SK-N-SH (cell line): ENCODE results near the gene FYCO1. TPM values are rescaled to one million over a fixed set of nuclear protein-coding genes. Genes with fewer than 3 reads are reported as not detected.

Experiments
- CTCF ChIA-PET: fragments of 300-600, 350-600 bp; formaldehyde crosslinking; extraction: SDS; loops from one replicate; lab custom pipeline; 2021; lab: Yijun Ruan, JAX
- POLR2A ChIA-PET: fragments of 350-600 bp; sonication (Branson Sonifier 250); formaldehyde crosslinking; extraction: SDS; loops from one replicate; lab custom pipeline; 2020; ENCODE audit warnings: antibody characterized with exemption, inconsistent platforms; lab: Yijun Ruan, JAX
- DNase-seq: peaks from one replicate; pipeline ENCODE4 v3.0.0; 2012
- H2AFZ ChIP-seq: fragments of 200-600 bp; sonication (generic); 2 replicates; pipeline ENCODE4 v1.8.1; 2016; ENCODE audit warnings: antibody characterized with exemption, mild to moderate bottlenecking, low read depth
- H3F3A ChIP-seq: fragments of 200-600 bp; sonication (generic); replicated peaks from 2 replicates; pipeline ENCODE3; 2016; ENCODE audit warnings: antibody characterized with exemption, mild to moderate bottlenecking; ENCODE audit not compliant: insufficient read depth
- H3K27ac ChIP-seq, 2 experiments: fragments of 200-500 bp in 1 of 2; fragments of 200-600 bp in 1 of 2; sonication (Bioruptor generic) in 1 of 2; sonication (generic), shearing (Covaris generic) in 1 of 2; 2 replicates each; pipeline versions ENCODE4 v1.5.1 to v1.6.1; 2014 to 2016; ENCODE audit warnings: low read depth in 2 of 2, inconsistent platforms in 1 of 2, low read length in 1 of 2, mild to moderate bottlenecking in 1 of 2, mixed read lengths in 1 of 2
- H3K27me3 ChIP-seq: fragments of 200-600 bp; sonication (generic), shearing (Covaris generic); 2 replicates; pipeline ENCODE4 v1.6.1; 2016; ENCODE audit warnings: mixed run types; ENCODE audit not compliant: insufficient read depth
- H3K36me3 ChIP-seq, 2 experiments: fragments of 200-500 bp in 1 of 2; fragments of 200-600 bp in 1 of 2; sonication (Bioruptor generic) in 1 of 2; sonication (generic) in 1 of 2; replicated peaks in 1 of 2; 2 replicates each; pipeline versions ENCODE3 to v1.5.1; 2014 to 2016; ENCODE audit warnings: low read length in 1 of 2, mild to moderate bottlenecking in 1 of 2; ENCODE audit not compliant: insufficient read depth in 2 of 2, control insufficient read depth in 1 of 2
- H3K4me1 ChIP-seq, 2 experiments: fragments of 200-500 bp in 1 of 2; fragments of 200-600 bp in 1 of 2; sonication (Bioruptor generic) in 1 of 2; sonication (generic), shearing (Covaris generic) in 1 of 2; 2 replicates each; pipeline versions ENCODE4 v1.5.1 to v1.6.1; 2014 to 2016; ENCODE audit warnings: low read depth in 1 of 2, low read length in 1 of 2, mixed run types in 1 of 2; ENCODE audit not compliant: insufficient read depth in 2 of 2, control insufficient read depth in 1 of 2
- H3K4me2 ChIP-seq: fragments of 200-600 bp; sonication (generic), shearing (Covaris generic); 2 replicates; pipeline ENCODE4 v1.6.1; 2017; ENCODE audit warnings: mixed run types
- H3K4me3 ChIP-seq, 2 experiments: fragments of 200-500 bp in 1 of 2; fragments of 200-600 bp in 1 of 2; sonication (Bioruptor generic) in 1 of 2; sonication (generic), shearing (Covaris generic) in 1 of 2; 2 replicates each; pipeline versions ENCODE4 v1.5.1 to v1.8.1; 2014 to 2016; ENCODE audit warnings: low read depth in 2 of 2, inconsistent platforms in 1 of 2, low read length in 1 of 2, mild to moderate bottlenecking in 1 of 2, mixed read lengths in 1 of 2, moderate library complexity in 1 of 2
- H3K79me2 ChIP-seq: fragments of 200-600 bp; sonication (generic); 2 replicates; pipeline ENCODE4 v1.8.1; 2017; ENCODE audit warnings: mild to moderate bottlenecking; ENCODE audit not compliant: insufficient read depth
- H3K9ac ChIP-seq: fragments of 200-600 bp; sonication (generic); 2 replicates; pipeline ENCODE4 v1.6.1; 2017; ENCODE audit warnings: mixed run types
- H3K9me2 ChIP-seq: fragments of 200-600 bp; sonication (generic); 2 replicates; pipeline ENCODE4 v1.6.1; 2017; ENCODE audit warnings: mixed run types
- H3K9me3 ChIP-seq: fragments of 200-600 bp; sonication (generic); 2 replicates; pipeline ENCODE4 v1.6.1; 2017; ENCODE audit warnings: mixed run types, mild to moderate bottlenecking, moderate library complexity
- H4K20me1 ChIP-seq: fragments of 200-600 bp; sonication (generic); 2 replicates; pipeline ENCODE4 v1.6.1; 2017; ENCODE audit warnings: mild to moderate bottlenecking, mixed run types; ENCODE audit not compliant: insufficient read depth
- CTCF ChIP-seq: fragments of 200-600 bp; sonication (generic); IDR thresholded peaks from 2 replicates; pipeline ENCODE4 v1.6.1; 2017; ENCODE audit warnings: antibody characterized with exemption, mild to moderate bottlenecking, moderate library complexity
- ELF1 ChIP-seq: IDR thresholded peaks from 2 replicates; pipeline ENCODE4 v1.4.0; 2012
- EP300 ChIP-seq, 2 experiments: IDR thresholded peaks; 2 replicates each; pipeline versions ENCODE4 v1.4.0 to v1.6.1; 2012; ENCODE audit warnings: borderline replicate concordance in 1 of 2, low read depth in 1 of 2, low read length in 1 of 2
- EZH2phosphoT487 ChIP-seq: fragments of 200-600 bp; sonication (generic); IDR thresholded peaks from 2 replicates; pipeline ENCODE4 v1.6.1; 2017; ENCODE audit warnings: low read depth, mixed run types, mild to moderate bottlenecking, antibody characterized with exemption, moderate library complexity, borderline replicate concordance
- FOSL2 ChIP-seq: IDR thresholded peaks from 2 replicates; pipeline ENCODE4 v1.4.0; 2012; ENCODE audit warnings: low read depth, mild to moderate bottlenecking, moderate library complexity, borderline replicate concordance
- FOXM1 ChIP-seq: IDR thresholded peaks from 2 replicates; pipeline ENCODE4 v1.4.0; 2012; ENCODE audit warnings: low read depth, mild to moderate bottlenecking
- GABPA ChIP-seq: IDR thresholded peaks from 2 replicates; pipeline ENCODE4 v1.4.0; 2012; ENCODE audit warnings: low read depth, mild to moderate bottlenecking
- GATA2 ChIP-seq: sonication (generic); formaldehyde crosslinking; IDR thresholded peaks from 2 replicates; pipeline ENCODE4 v1.5.0; 2020; ENCODE audit warnings: mild to moderate bottlenecking, missing genetic modification reagents
- JUND ChIP-seq: IDR thresholded peaks from 2 replicates; pipeline ENCODE4 v1.4.0; 2012
- MAX ChIP-seq: IDR thresholded peaks from 2 replicates; pipeline ENCODE4 v1.4.0; 2012; ENCODE audit warnings: low read depth
- MEF2A ChIP-seq: IDR thresholded peaks from 2 replicates; pipeline ENCODE4 v1.4.0; 2012; ENCODE audit warnings: low read depth, borderline replicate concordance
- MXI1 ChIP-seq: IDR thresholded peaks from 2 replicates; pipeline ENCODE4 v1.6.1; 2012; ENCODE audit warnings: mild to moderate bottlenecking, low read depth, low read length, improper control_type of control experiment
- NFIC ChIP-seq: IDR thresholded peaks from 2 replicates; pipeline ENCODE4 v1.4.0; 2012; ENCODE audit warnings: borderline replicate concordance
- NRF1 ChIP-seq: IDR thresholded peaks from 2 replicates; pipeline ENCODE4 v1.6.1; 2012; ENCODE audit warnings: low read depth, mild to moderate bottlenecking, low read length
- PBX3 ChIP-seq: IDR thresholded peaks from 2 replicates; pipeline ENCODE4; 2012
- POLR2AphosphoS5 ChIP-seq: IDR thresholded peaks from 2 replicates; pipeline ENCODE4 v1.6.1; 2012; ENCODE audit warnings: low read depth, low read length
- RFX5 ChIP-seq: IDR thresholded peaks from 2 replicates; pipeline ENCODE4 v1.6.1; 2012; ENCODE audit warnings: mild to moderate bottlenecking, improper control_type of control experiment, low read length
- RXRA ChIP-seq: IDR thresholded peaks from 2 replicates; pipeline ENCODE4 v1.4.0; 2012; ENCODE audit warnings: low read depth, mild to moderate bottlenecking, borderline replicate concordance
- SIN3A ChIP-seq: IDR thresholded peaks from 2 replicates; pipeline ENCODE4 v1.6.1; 2012; ENCODE audit warnings: low read depth, mild to moderate bottlenecking, low read length, moderate library complexity, borderline replicate concordance
- SMC3 ChIP-seq: IDR thresholded peaks from 2 replicates; pipeline ENCODE4 v1.6.1; 2012; ENCODE audit warnings: low read depth, low read length, improper control_type of control experiment
- TAF1 ChIP-seq: IDR thresholded peaks from 2 replicates; pipeline ENCODE4 v1.6.1; 2012; ENCODE audit warnings: low read depth, mild to moderate bottlenecking, low read length, moderate library complexity, borderline replicate concordance
- TCF12 ChIP-seq: IDR thresholded peaks from 2 replicates; pipeline ENCODE4 v1.4.0; 2012
- TEAD4 ChIP-seq: IDR thresholded peaks from 2 replicates; pipeline ENCODE4 v1.4.0; 2012; ENCODE audit warnings: mild to moderate bottlenecking, borderline replicate concordance; ENCODE audit not compliant: insufficient read depth
- USF1 ChIP-seq: IDR thresholded peaks from 2 replicates; pipeline ENCODE4 v1.4.0; 2012; ENCODE audit warnings: low read depth, borderline replicate concordance
- USF2 ChIP-seq: fragments of 150-350 bp; IDR thresholded peaks from 2 replicates; pipeline ENCODE4 v1.6.1; 2017; ENCODE audit warnings: antibody characterized with exemption, low read length, low read depth, borderline replicate concordance
- YY1 ChIP-seq: IDR thresholded peaks from 2 replicates; pipeline ENCODE4 v1.4.0; 2012; ENCODE audit warnings: low read depth, mild to moderate bottlenecking
- ZBTB33 ChIP-seq: IDR thresholded peaks from 2 replicates; pipeline ENCODE4 v1.4.0; 2012; ENCODE audit warnings: low read depth, borderline replicate concordance
- WGBS: methylation state at CpG from one replicate; pipeline ENCODE4 v1.1.6; 2017; ENCODE audit warnings: low lambda C conversion rate; 5-methylcytosine and 5-hydroxymethylcytosine counted together
- polyA plus RNA-seq, 3 experiments: library from polyadenylated mRNA; depleted of rRNA; stranded (reverse); fragments of >200 nt; gene quantifications; 2 replicates each; pipeline ENCODE4 v1.2.3, GENCODE V29; 2012

Gene FYCO1
- polyA plus RNA-seq, 1 of the 3 experiments (the other 2 are of a cell fraction) = 5.5 TPM

- POLR2A ChIA-PET = interaction anchor here (0.9 kb wide), 1 partner anchor 9 kb away, joined by 3 read pairs; no protein-coding TSS in a partner anchor
- Histone ChIP-seq H3K4me2 (peak overlapping the region; percentile 26; the same call in 1 of the 2 replicates), H3K9me2 (no peaks in the 10 kb centered on the region), H3K9me3 (no peaks in the 10 kb centered on the region), H3K4me3 (no peak overlapping the region), H3K27me3 (no peaks in the 10 kb centered on the region), H3F3A (peaks cover 11% of the 10 kb centered on the region), H4K20me1 (no peaks in the 10 kb centered on the region), H3K4me1 (peaks cover 13 to 36% of the 10 kb centered on the region in 2 experiments), H3K27ac (peak overlapping the region in 1 of 2 experiments; percentile 52; a peak in 2 of 4 replicates), H3K9ac (no peak overlapping the region), H3K36me3 (no peaks in the 10 kb centered on the region), H3K79me2 (peaks cover 20% of the 10 kb centered on the region; the same call in 1 of the 2 replicates), H2AFZ (no peak overlapping the region)
- CTCF ChIA-PET = interaction anchor here (0.8 kb wide), 1 partner anchor 54 kb away, joined by 3 read pairs; no protein-coding TSS in a partner anchor
- 59% methylated on average over 2 of the region's 2 CpGs for WGBS
- no peak for DNase-seq
- TF ChIP-seq FOSL2 (peak; percentile 17; the same call in 1 of the 2 replicates), GABPA (no peak), RFX5 (no peak), JUND (peak; percentile 34), CTCF (no peak), NRF1 (no peak), ELF1 (no peak), SIN3A (no peak), EZH2phosphoT487 (no peak), FOXM1 (no peak), MEF2A (no peak), RXRA (no peak), MAX (0 out of 2 replicates have a peak, but pooled peaks have one; percentile 12), MXI1 (no peak), TAF1 (no peak), USF2 (no peak), EP300 (IDR thresholded peaks at IDR 0.05; ENCODE audit: borderline replicate concordance in 1 of 2, low read depth in 1 of 2, low read length in 1 of 2) (peak in 1 of 2 experiments; percentile 46; a peak in 1 of 4 replicates), NFIC (no peak; the same call in 1 of the 2 replicates), ZBTB33 (no peak), USF1 (no peak), SMC3 (no peak), TCF12 (peak; percentile 91), PBX3 (no peak), POLR2AphosphoS5 (peak; percentile 40; the same call in 1 of the 2 replicates), TEAD4 (0 out of 2 replicates have a peak, but pooled peaks have one; percentile 8), YY1 (no peak), GATA2 (no peak)
Measured at GRCh38 chr3:45992821-45993221, 2.8 kb downstream of the FYCO1 start.
